Measurements from ENCODE around the gene SSTR1.

Gene SSTR1

DNA sequence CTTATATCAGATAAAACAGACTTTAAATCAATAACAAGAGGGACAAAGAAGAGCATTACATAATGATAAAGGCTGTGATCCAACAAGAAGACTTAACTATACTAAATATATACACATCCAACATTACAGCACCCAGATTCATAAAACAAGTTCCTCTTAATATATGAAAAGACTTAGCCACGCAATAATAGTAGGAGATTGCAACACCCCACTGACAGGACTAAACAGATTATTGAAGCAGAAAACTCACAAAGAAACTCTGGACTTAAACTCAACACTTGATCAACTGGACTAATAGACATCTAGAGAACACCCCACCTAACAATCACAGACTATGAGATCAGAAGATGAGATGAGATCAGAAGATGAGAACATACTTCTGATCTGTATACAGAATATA lies 53.9 kb downstream of the SSTR1 start:
- no peak overlapping the region for H3K4me3 ChIP-seq (ENCODE audit: extremely low read depth, insufficient read depth, low read length, poor library complexity, severe bottlenecking)
- no peaks in the 10 kb centered on the region for H3K36me3 ChIP-seq (ENCODE audit: control insufficient read depth, insufficient read depth, low read length)
- H3K4me1 ChIP-seq (ENCODE audit: control insufficient read depth, insufficient read depth, low read length, poor library complexity, severe bottlenecking): no peaks in the 10 kb centered on the region
- H3K9me3 ChIP-seq (ENCODE audit: control insufficient read depth, low read length): peaks cover 8% of the 10 kb centered on the region
- H3K27ac ChIP-seq (ENCODE audit: low read depth, low read length, severe bottlenecking): no peak overlapping the region
- WGBS, 2 experiments (ENCODE audit: insufficient coverage in 2 of 2): 100% methylated on average over 1 of the region's 1 CpG; no CpG with 5 or more reads in 1 of the 2 experiments
